ENCODE measurements around the gene YWHAE.

- no peak for TF ChIP-seq SUZ12 (IDR thresholded peaks at IDR 0.05)
- TF ChIP-seq SP1 (IDR thresholded peaks at IDR 0.05): no peak
- no peak for TF ChIP-seq FOXK2 (IDR thresholded peaks at IDR 0.05)
- no peak for TF ChIP-seq BHLHE40 (IDR thresholded peaks at IDR 0.05; ENCODE audit: borderline replicate concordance)
- no peak for TF ChIP-seq FOXA1 (IDR thresholded peaks at IDR 0.05)
- no peak for TF ChIP-seq NFRKB (IDR thresholded peaks at IDR 0.05)
- TF ChIP-seq ZNF384 (IDR thresholded peaks at IDR 0.05): no peak
These were observed 20.1 kb upstream of the YWHAE start for GRCh38 chr17:1420163-1420562.

Measured in HEK293T (cell line).